Keratinocyte (primary cell): ENCODE data around the gene UNC93A. TPM values are rescaled to one million over a fixed set of nuclear protein-coding genes. Genes with fewer than 3 reads are reported as not detected.

Experiments used
- DNase-seq: peaks from one replicate; pipeline ENCODE4 v3.0.0-alpha.2; 2011; ENCODE audit warnings: low read depth, missing footprints, low spot score
- FAIRE-seq: peaks from 2 replicates; lab custom pipeline; 2011; peaks lifted over from hg19 to GRCh38; lab: Jason Lieb, UNC
- H2AFZ ChIP-seq: 2 replicates; pipeline ENCODE4 v1.6.0; 2012; ENCODE audit warnings: low read length, control low read depth, inconsistent platforms; ENCODE audit not compliant: control insufficient read depth
- H3K27ac ChIP-seq: 2 replicates; pipeline ENCODE4 v1.5.1; 2011; ENCODE audit warnings: low read length; ENCODE audit not compliant: control insufficient read depth, insufficient read depth
- H3K27me3 ChIP-seq: 3 replicates; pipeline ENCODE4 v1.6.0; 2011; ENCODE audit warnings: low read length; ENCODE audit not compliant: control insufficient read depth, insufficient read depth; ENCODE audit errors: extremely low read depth
- H3K36me3 ChIP-seq, 2 experiments: 2 replicates in 1 of 2; 3 replicates in 1 of 2; pipeline ENCODE4 v1.5.1; 2011; ENCODE audit warnings: low read length in 2 of 2, mild to moderate bottlenecking in 1 of 2; ENCODE audit not compliant: control insufficient read depth in 2 of 2, insufficient read depth in 2 of 2; ENCODE audit errors: extremely low read depth in 1 of 2
- H3K4me1 ChIP-seq: 3 replicates; pipeline ENCODE4 v1.5.1; 2011; ENCODE audit warnings: low read length; ENCODE audit not compliant: control insufficient read depth, insufficient read depth; ENCODE audit errors: extremely low read depth
- H3K4me2 ChIP-seq: 3 replicates; pipeline ENCODE4 v1.6.0; 2011; ENCODE audit warnings: low read depth, low read length; ENCODE audit not compliant: control insufficient read depth, insufficient read depth; ENCODE audit errors: extremely low read depth
- H3K4me3 ChIP-seq, 3 experiments: fragments of 200-600 bp in 1 of 3; sonication (generic) in 1 of 3; 2 replicates in 2 of 3; 3 replicates in 1 of 3; pipeline ENCODE4 v1.5.1; 2011 to 2016; ENCODE audit warnings: low read length in 3 of 3, mild to moderate bottlenecking in 3 of 3, control low read depth in 2 of 3, inconsistent platforms in 1 of 3, low read depth in 1 of 3, mixed read lengths in 1 of 3, mixed run types in 1 of 3, moderate library complexity in 1 of 3; ENCODE audit not compliant: control insufficient read depth in 2 of 3, insufficient read depth in 2 of 3; ENCODE audit errors: extremely low read depth in 1 of 3
- H3K79me2 ChIP-seq: 2 replicates; pipeline ENCODE4 v1.6.0; 2012; ENCODE audit warnings: low read length; ENCODE audit not compliant: control insufficient read depth, insufficient read depth
- H3K9ac ChIP-seq: 3 replicates; pipeline ENCODE4 v1.6.0; 2011; ENCODE audit warnings: low read length; ENCODE audit not compliant: control insufficient read depth, insufficient read depth; ENCODE audit errors: extremely low read depth
- H3K9me1 ChIP-seq: 3 replicates; pipeline ENCODE4 v1.6.0; 2011; ENCODE audit warnings: low read length; ENCODE audit not compliant: control insufficient read depth, insufficient read depth; ENCODE audit errors: extremely low read depth
- H3K9me3 ChIP-seq: 2 replicates; pipeline ENCODE4 v1.5.1; 2012; ENCODE audit warnings: low read depth, low read length; ENCODE audit not compliant: control insufficient read depth
- H4K20me1 ChIP-seq: 3 replicates; pipeline ENCODE4 v1.6.0; 2011; ENCODE audit warnings: low read length; ENCODE audit not compliant: control insufficient read depth, insufficient read depth; ENCODE audit errors: extremely low read depth
- EZH2 ChIP-seq: IDR thresholded peaks from one replicate; pipeline ENCODE4 v1.6.1; 2012; ENCODE audit warnings: inconsistent platforms, mild to moderate bottlenecking, low read length, moderate library complexity
- dilution Hi-C: fragments of 300-500 bp; cut with MboI; formaldehyde crosslinking; loops from one replicate; pipeline ENCODE4 v1.7.0; 2020; ENCODE audit warnings: low sequenced_read_pairs; ENCODE audit not compliant: extremely low pct_ligation_motif_present
- polyA plus RNA-seq, 5 experiments: library from polyadenylated mRNA; depleted of rRNA in 3 of 5; stranded (reverse) in 3 of 5; stranded (forward) in 1 of 5; unstranded in 1 of 5; fragments of >200 nt; gene quantifications; 1 replicate in 1 of 5; 2 replicates in 3 of 5; 3 replicates in 1 of 5; pipeline versions ENCODE4 v1.2.1 to v1.2.3, GENCODE V29; 2011 to 2012; ENCODE audit warnings: missing spikeins in 2 of 5, low read depth in 1 of 5, low replicate concordance in 1 of 5
- TF ChIP-seq, protein P1 (sequence below), 3 experiments: IDR thresholded peaks in 1 of 3; conservative IDR thresholded peaks in 1 of 3; optimal IDR thresholded peaks in 1 of 3; 2 replicates in 2 of 3; 3 replicates in 1 of 3; pipeline versions ENCODE3 to v1.5.1; 2011; ENCODE audit warnings: low read length in 3 of 3, mild to moderate bottlenecking in 3 of 3, moderate library complexity in 2 of 3, control low read depth in 1 of 3, inconsistent platforms in 1 of 3; ENCODE audit not compliant: insufficient read depth in 2 of 3; ENCODE audit errors: extremely low read depth in 1 of 3

The UNC93A gene
- polyA plus RNA-seq, 1 donor (not counting 4 experiments of a cell fraction or from before 2014, with no cell fraction given) = not detected

DNA sequence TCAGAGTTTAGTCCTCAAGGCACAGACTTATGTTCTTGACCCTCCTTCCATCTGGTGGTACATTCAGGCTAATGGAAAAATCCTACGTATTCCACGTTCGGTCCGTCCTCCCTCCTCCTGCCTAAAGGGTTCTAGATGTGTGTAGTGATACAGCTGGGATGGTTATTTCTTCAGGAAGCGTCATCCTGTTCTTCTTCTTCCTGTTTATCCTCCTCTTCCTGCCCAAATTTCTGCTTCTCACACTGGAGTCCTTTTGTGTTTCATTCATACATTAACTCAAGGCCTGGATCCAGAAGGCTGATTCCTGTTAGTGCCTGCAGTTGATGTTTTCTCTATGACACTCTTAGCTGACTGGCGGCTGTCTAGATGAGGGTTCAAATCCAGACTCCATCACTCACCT lies 16.8 kb upstream of the UNC93A start:
- H3K9ac ChIP-seq = no peak overlapping the region
- no peaks in the 10 kb centered on the region for H3K27me3 ChIP-seq
- no peak overlapping the region for H2AFZ ChIP-seq
- no peaks in the 10 kb centered on the region for H4K20me1 ChIP-seq
- no peak for TF ChIP-seq EZH2
- TF ChIP-seq, protein P1, sequence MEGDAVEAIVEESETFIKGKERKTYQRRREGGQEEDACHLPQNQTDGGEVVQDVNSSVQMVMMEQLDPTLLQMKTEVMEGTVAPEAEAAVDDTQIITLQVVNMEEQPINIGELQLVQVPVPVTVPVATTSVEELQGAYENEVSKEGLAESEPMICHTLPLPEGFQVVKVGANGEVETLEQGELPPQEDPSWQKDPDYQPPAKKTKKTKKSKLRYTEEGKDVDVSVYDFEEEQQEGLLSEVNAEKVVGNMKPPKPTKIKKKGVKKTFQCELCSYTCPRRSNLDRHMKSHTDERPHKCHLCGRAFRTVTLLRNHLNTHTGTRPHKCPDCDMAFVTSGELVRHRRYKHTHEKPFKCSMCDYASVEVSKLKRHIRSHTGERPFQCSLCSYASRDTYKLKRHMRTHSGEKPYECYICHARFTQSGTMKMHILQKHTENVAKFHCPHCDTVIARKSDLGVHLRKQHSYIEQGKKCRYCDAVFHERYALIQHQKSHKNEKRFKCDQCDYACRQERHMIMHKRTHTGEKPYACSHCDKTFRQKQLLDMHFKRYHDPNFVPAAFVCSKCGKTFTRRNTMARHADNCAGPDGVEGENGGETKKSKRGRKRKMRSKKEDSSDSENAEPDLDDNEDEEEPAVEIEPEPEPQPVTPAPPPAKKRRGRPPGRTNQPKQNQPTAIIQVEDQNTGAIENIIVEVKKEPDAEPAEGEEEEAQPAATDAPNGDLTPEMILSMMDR (optimal IDR thresholded peaks at IDR 0.05 in 1 of 3, IDR thresholded peaks at IDR 0.05 in 1 of 3, conservative IDR thresholded peaks at IDR 0.05 in 1 of 3; ENCODE audit: extremely low read depth in 1 of 3, insufficient read depth in 2 of 3, low read length in 3 of 3) = no peak
- H3K27ac ChIP-seq = no peak overlapping the region
- no peak for DNase-seq
- dilution Hi-C loops = no loop called here
- no peak overlapping the region for H3K4me3 ChIP-seq
- no peaks in the 10 kb centered on the region for H3K9me3 ChIP-seq
- H3K9me1 ChIP-seq = no peaks in the 10 kb centered on the region
- no peak overlapping the region for H3K4me2 ChIP-seq
- FAIRE-seq = no peak
- H3K4me1 ChIP-seq = no peaks in the 10 kb centered on the region
- no peaks in the 10 kb centered on the region for H3K79me2 ChIP-seq
- H3K36me3 ChIP-seq = no peaks in the 10 kb centered on the region

DNA sequence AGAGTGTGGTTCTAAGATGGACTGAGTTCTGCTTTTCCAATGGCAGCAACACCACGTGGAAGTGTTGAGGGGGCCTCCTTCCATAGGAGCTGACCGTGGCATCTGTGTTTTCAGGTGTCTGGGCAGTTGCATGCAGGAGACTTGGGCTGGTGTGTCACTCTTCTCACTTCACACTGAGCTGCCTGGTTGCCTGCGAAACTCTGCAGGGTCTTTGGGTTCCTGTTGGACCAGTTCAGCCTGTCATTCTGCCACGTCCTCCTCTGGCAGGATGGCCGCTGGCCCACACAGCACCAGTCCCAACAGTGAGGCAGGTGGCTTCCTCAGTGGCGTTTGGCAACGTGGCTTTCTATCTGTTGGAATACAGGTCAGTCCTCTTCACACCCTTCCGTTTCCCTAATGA lies 16.1 kb upstream of the UNC93A start:
- no peak overlapping the region for H3K4me3 ChIP-seq
- no peaks in the 10 kb centered on the region for H3K79me2 ChIP-seq
- H3K27ac ChIP-seq = no peak overlapping the region

More for the DNA sequence above, 16.1 kb upstream of the UNC93A start:
- no peaks in the 10 kb centered on the region for H3K4me1 ChIP-seq
- no peak for TF ChIP-seq EZH2
- TF ChIP-seq, protein P1 (optimal IDR thresholded peaks at IDR 0.05 in 1 of 3, IDR thresholded peaks at IDR 0.05 in 1 of 3, conservative IDR thresholded peaks at IDR 0.05 in 1 of 3; ENCODE audit: extremely low read depth in 1 of 3, insufficient read depth in 2 of 3, low read length in 3 of 3) = no peak
- H3K4me2 ChIP-seq = no peak overlapping the region
- DNase-seq (no peak), FAIRE-seq (no peak)
- H3K9me3 ChIP-seq = no peaks in the 10 kb centered on the region
- dilution Hi-C loops = no loop called here
- no peaks in the 10 kb centered on the region for H3K36me3 ChIP-seq
- H2AFZ ChIP-seq = no peak overlapping the region
- H4K20me1 ChIP-seq = no peaks in the 10 kb centered on the region
- no peaks in the 10 kb centered on the region for H3K9me1 ChIP-seq
- no peaks in the 10 kb centered on the region for H3K27me3 ChIP-seq
- no peak overlapping the region for H3K9ac ChIP-seq
